B cell (primary cell): Measurements from ENCODE around the gene MAG. TPM values are rescaled to one million over a fixed set of nuclear protein-coding genes. Genes with fewer than 3 reads are reported as not detected.
A peak's percentile ranks its signal among the peaks of the same experiment; 100 is the strongest.

Experiments used
- ATAC-seq: fragments of 200-7000 bp; cut with Tn5 transposase; one replicate; pipeline ENCODE4 v1.10.0; 2021; ENCODE audit warnings: low read depth, mild to moderate bottlenecking, moderate number of reproducible peaks, moderate library complexity
- CTCF ChIA-PET: fragments of 350-600 bp; sonication (Branson Sonifier 250); formaldehyde crosslinking; loops from one replicate; lab custom pipeline; 2021; ENCODE audit warnings: antibody characterized with exemption, inconsistent platforms; lab: Charles Lee
- POLR2A ChIA-PET: fragments of 350-600 bp; sonication (Branson Sonifier 250); formaldehyde crosslinking; loops from one replicate; lab custom pipeline; 2021; ENCODE audit warnings: antibody characterized with exemption; lab: Charles Lee
- DNase-seq: peaks from one replicate; pipeline ENCODE4 v3.0.0; 2013
- H2AFZ ChIP-seq: 2 replicates; pipeline ENCODE4 v1.6.1; 2012; ENCODE audit warnings: mild to moderate bottlenecking, low read depth, low read length; ENCODE audit not compliant: insufficient read depth, poor library complexity, severe bottlenecking
- H3K27ac ChIP-seq, 2 donors: 1 replicate in 1 of 2; 2 replicates in 1 of 2; pipeline ENCODE4 v1.5.1; 2012 to 2013; ENCODE audit warnings: low read length in 2 of 2, mild to moderate bottlenecking in 2 of 2, moderate library complexity in 1 of 2
- H3K27me3 ChIP-seq, 4 experiments: fragments of 200-600 bp in 1 of 4; sonication (generic) in 1 of 4; replicated peaks in 1 of 4; 1 replicate in 2 of 4; 2 replicates in 2 of 4; pipeline versions ENCODE4 v1.6.1 to v1.7.0; 2013 to 2016; ENCODE audit warnings: low read length in 3 of 4, mild to moderate bottlenecking in 2 of 4, mixed read lengths in 1 of 4, moderate library complexity in 1 of 4; ENCODE audit not compliant: insufficient read depth in 4 of 4, control insufficient read depth in 3 of 4; ENCODE audit errors: control extremely low read depth in 1 of 4
- H3K36me3 ChIP-seq, 2 experiments: replicated peaks in 1 of 2; 1 replicate in 1 of 2; 2 replicates in 1 of 2; pipeline versions ENCODE4 v1.6.1 to v1.7.1; 2013; ENCODE audit warnings: low read length in 1 of 2; ENCODE audit not compliant: insufficient read depth in 2 of 2, control insufficient read depth in 1 of 2; ENCODE audit errors: control extremely low read depth in 1 of 2, extremely low read depth in 1 of 2
- H3K4me1 ChIP-seq, 2 donors: fragments of 200-600 bp in 1 of 2; sonication (generic) in 1 of 2; 1 replicate in 1 of 2; 2 replicates in 1 of 2; pipeline versions ENCODE4 v1.5.1 to v1.6.1; 2013 to 2017; ENCODE audit warnings: low read length in 2 of 2; ENCODE audit not compliant: control insufficient read depth in 2 of 2, insufficient read depth in 2 of 2
- H3K4me2 ChIP-seq: replicated peaks from 2 replicates; pipeline ENCODE3; 2012; ENCODE audit warnings: mild to moderate bottlenecking, low read depth, low read length; ENCODE audit not compliant: poor library complexity, severe bottlenecking
- H3K4me3 ChIP-seq, 5 experiments: fragments of 200-600 bp in 1 of 5; sonication (generic) in 1 of 5; 1 replicate in 3 of 5; 2 replicates in 2 of 5; pipeline versions ENCODE4 v1.5.1 to v1.7.0; 2011 to 2016; ENCODE audit warnings: low read length in 4 of 5, mild to moderate bottlenecking in 4 of 5, low read depth in 2 of 5, control low read depth in 1 of 5, moderate library complexity in 1 of 5; ENCODE audit not compliant: insufficient read depth in 1 of 5; ENCODE audit errors: control extremely low read depth in 1 of 5, extremely low read depth in 1 of 5
- H3K79me2 ChIP-seq: fragments of 200-600 bp; sonication (generic); one replicate; pipeline ENCODE4 v1.6.0; 2016; ENCODE audit warnings: low read length; ENCODE audit not compliant: control insufficient read depth, insufficient read depth
- H3K9ac ChIP-seq: fragments of 200-600 bp; sonication (generic); 2 replicates; pipeline ENCODE4 v1.6.1; 2017; ENCODE audit warnings: mild to moderate bottlenecking, low read length, moderate library complexity
- H3K9me3 ChIP-seq, 3 donors: one replicate each; pipeline versions ENCODE4 v1.6.1 to v1.7.1; 2013; ENCODE audit warnings: low read length in 2 of 3; ENCODE audit not compliant: control insufficient read depth in 2 of 3, insufficient read depth in 1 of 3; ENCODE audit errors: control extremely low read depth in 1 of 3
- H4K20me1 ChIP-seq: 2 replicates; pipeline ENCODE4 v1.6.0; 2012; ENCODE audit warnings: mild to moderate bottlenecking, low read length; ENCODE audit not compliant: insufficient read depth, control insufficient read depth, poor library complexity, severe bottlenecking
- H3K27ac Mint-ChIP-seq: one replicate; pipeline ENCODE4 v1.8.0; 2021; ENCODE audit warnings: mixed read lengths
- H3K27me3 Mint-ChIP-seq: one replicate; pipeline ENCODE4 v1.8.0; 2021; ENCODE audit warnings: mixed read lengths
- H3K4me1 Mint-ChIP-seq: one replicate; pipeline ENCODE4 v1.8.0; 2021; ENCODE audit warnings: mixed read lengths
- H3K4me3 Mint-ChIP-seq: one replicate; pipeline ENCODE4 v1.8.0; 2021; ENCODE audit warnings: mixed read lengths
- H3K9me3 Mint-ChIP-seq: one replicate; pipeline ENCODE4 v1.8.0; 2022; ENCODE audit warnings: mixed read lengths; ENCODE audit not compliant: insufficient read depth
- EZH2 ChIP-seq: IDR thresholded peaks from 2 replicates; pipeline ENCODE4 v1.6.1; 2012; ENCODE audit warnings: borderline replicate concordance, low read depth, mild to moderate bottlenecking, moderate library complexity, low read length; ENCODE audit not compliant: insufficient read depth, poor library complexity, severe bottlenecking
- WGBS: methylation state at CpG from one replicate; pipeline ENCODE4 v1.1.5; 2013; ENCODE audit warnings: missing lambda C conversion rate; ENCODE audit not compliant: insufficient coverage; 5-methylcytosine and 5-hydroxymethylcytosine counted together
- intact Hi-C: fragments of 100-400 bp; cut with micrococcal nuclease; formaldehyde crosslinking; loops from one replicate; pipeline ENCODE4 v1.10.0; 2022
- polyA plus RNA-seq: library from polyadenylated mRNA; depleted of rRNA; stranded (reverse); fragments of >200 nt; gene quantifications from 2 replicates; pipeline ENCODE4 v1.2.3, GENCODE V29; 2012
- total RNA-seq, 2 donors: library from RNA; stranded (reverse); fragments of 120-200 nt in 1 of 2; gene quantifications; 1 replicate in 1 of 2; 2 replicates in 1 of 2; pipeline versions ENCODE4 v1.2.3 to v1.2.4, GENCODE V29; 2013 to 2022
- TF ChIP-seq, protein P1 (sequence below): fragments of 200-600 bp; IDR thresholded peaks from one replicate; pipeline ENCODE4 v1.8.0; 2022; ENCODE audit warnings: antibody characterized with exemption, mild to moderate bottlenecking

MAG gene
- total and polyA plus RNA-seq, 2 donors (not counting 1 experiment from before 2014, with no cell fraction given), result 0.12 to 0.58 TPM

DNA sequence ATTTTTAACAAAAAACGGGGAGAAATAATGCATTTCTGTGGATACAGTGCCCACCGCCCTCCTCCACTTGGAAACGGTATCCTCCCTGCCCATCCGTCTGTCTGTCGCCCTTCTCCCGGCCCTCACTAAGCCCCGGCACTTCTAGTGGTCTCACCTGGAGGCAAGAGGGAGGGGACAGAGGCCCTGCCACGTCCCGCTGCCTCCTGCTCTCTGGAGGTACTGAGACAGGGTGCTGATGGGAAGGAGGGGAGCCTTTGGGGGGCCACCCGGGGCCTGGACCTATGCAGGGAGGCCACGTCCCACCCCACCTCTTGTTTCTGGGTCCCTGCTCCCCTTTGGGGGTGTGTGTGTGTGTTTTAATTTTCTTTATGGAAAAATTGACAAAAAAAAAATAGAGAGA, 12.6 kb upstream of the MAG start:
- no peak for TF ChIP-seq EZH2
- TF ChIP-seq, protein P1, sequence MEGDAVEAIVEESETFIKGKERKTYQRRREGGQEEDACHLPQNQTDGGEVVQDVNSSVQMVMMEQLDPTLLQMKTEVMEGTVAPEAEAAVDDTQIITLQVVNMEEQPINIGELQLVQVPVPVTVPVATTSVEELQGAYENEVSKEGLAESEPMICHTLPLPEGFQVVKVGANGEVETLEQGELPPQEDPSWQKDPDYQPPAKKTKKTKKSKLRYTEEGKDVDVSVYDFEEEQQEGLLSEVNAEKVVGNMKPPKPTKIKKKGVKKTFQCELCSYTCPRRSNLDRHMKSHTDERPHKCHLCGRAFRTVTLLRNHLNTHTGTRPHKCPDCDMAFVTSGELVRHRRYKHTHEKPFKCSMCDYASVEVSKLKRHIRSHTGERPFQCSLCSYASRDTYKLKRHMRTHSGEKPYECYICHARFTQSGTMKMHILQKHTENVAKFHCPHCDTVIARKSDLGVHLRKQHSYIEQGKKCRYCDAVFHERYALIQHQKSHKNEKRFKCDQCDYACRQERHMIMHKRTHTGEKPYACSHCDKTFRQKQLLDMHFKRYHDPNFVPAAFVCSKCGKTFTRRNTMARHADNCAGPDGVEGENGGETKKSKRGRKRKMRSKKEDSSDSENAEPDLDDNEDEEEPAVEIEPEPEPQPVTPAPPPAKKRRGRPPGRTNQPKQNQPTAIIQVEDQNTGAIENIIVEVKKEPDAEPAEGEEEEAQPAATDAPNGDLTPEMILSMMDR, result no peak
- ChIA-PET CTCF (no interaction called here), POLR2A (interaction anchor here (0.7 to 1.5 kb wide), 2 partner anchors 16 to 99 kb away, joined by 3 read pairs; no protein-coding TSS in a partner anchor)
- H3K4me2 ChIP-seq, result no peak overlapping the region
- no peaks in the 10 kb centered on the region for H3K27me3 Mint-ChIP-seq
- peaks cover 17% of the 10 kb centered on the region for H4K20me1 ChIP-seq
- H3K79me2 ChIP-seq, result peaks cover 30% of the 10 kb centered on the region
- intact Hi-C loops, result no loop called here
- H2AFZ ChIP-seq, result no peak overlapping the region
- H3K9me3 Mint-ChIP-seq, result no peaks in the 10 kb centered on the region
- no peak overlapping the region for H3K4me3 ChIP-seq
- peaks cover 48% of the 10 kb centered on the region for H3K4me1 Mint-ChIP-seq
- H3K9me3 ChIP-seq, result no peaks in the 10 kb centered on the region
- peaks cover 0 to 30% of the 10 kb centered on the region in 2 experiments for H3K36me3 ChIP-seq
- H3K27ac ChIP-seq, result no peak overlapping the region
- no peak overlapping the region for H3K4me3 Mint-ChIP-seq
- peaks cover 38 to 42% of the 10 kb centered on the region in 2 donors for H3K4me1 ChIP-seq
- no peak overlapping the region for H3K27ac Mint-ChIP-seq
- WGBS, result 93% methylated on average over 9 of the region's 11 CpGs
- no peak for DNase-seq
- no peak for ATAC-seq
- H3K9ac ChIP-seq, result no peak overlapping the region
- H3K27me3 ChIP-seq, result no peaks in the 10 kb centered on the region

DNA sequence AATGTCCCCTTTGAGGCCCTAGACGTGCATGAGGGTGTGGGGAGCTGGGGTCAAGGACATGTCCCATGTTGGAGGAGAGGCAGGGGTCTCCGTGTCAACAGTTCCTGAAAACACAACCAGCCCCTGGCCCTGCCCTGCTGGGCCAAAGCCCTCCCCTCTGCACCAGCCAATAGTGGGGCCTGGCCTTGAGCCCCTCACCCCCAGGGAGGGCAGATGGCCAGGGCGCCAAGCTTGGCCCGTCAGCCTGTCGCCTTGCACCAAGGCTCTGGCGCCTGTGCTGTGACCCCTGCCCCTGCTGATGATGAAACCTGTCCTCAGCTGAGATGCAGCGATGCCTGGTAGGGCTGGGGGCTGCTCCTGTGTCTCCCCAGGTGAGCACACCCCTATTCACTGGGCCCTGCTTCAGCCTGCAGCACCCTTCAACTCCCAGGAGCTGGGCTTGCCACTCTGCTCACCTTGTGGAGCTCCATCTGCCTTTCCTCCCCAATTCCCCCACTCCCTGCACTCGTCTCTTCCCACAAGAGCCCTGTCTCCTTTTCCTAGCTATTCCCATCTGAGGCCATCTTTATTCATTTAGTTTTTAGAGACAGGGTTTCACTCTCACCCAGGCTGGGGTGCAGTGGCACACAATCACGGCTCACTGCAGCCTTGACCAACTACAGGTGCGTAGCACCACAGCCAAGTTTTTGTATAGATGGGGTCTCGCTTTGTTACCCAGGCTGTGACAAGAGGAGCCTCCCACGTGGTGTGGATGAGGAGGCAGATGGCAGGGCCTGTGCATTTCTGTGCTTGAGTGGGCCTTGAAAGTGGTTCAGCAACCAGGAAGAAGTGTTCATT, 11.8 kb upstream of the MAG start:
- Histone ChIP-seq H3K4me3 (no peak overlapping the region), H4K20me1 (peaks cover 17% of the 10 kb centered on the region), H3K9me3 (no peaks in the 10 kb centered on the region), H3K27ac (peak overlapping the region in 1 of 2 donors; percentile 30), H2AFZ (no peak overlapping the region), H3K4me1 (peaks cover 38 to 42% of the 10 kb centered on the region in 2 donors), H3K36me3 (peaks cover 0 to 30% of the 10 kb centered on the region in 2 experiments), H3K27me3 (no peaks in the 10 kb centered on the region), H3K4me2 (peak overlapping the region; percentile 26), H3K9ac (no peak overlapping the region), H3K79me2 (peaks cover 22% of the 10 kb centered on the region)
- Mint-ChIP-seq H3K27me3 (no peaks in the 10 kb centered on the region), H3K27ac (peak overlapping the region; percentile 43), H3K4me3 (peak overlapping the region; percentile 10), H3K9me3 (no peaks in the 10 kb centered on the region), H3K4me1 (peaks cover 47% of the 10 kb centered on the region)
- DNase-seq (peak; percentile 59), ATAC-seq (peak; percentile 36)
- WGBS, result 77% methylated on average over 8 of the region's 12 CpGs
- ChIA-PET CTCF (interaction anchor here (0.9 to 1.5 kb wide), 5 partner anchors 11 to 73 kb away, joined by 3 to 4 read pairs (median 4); partner anchors contain the start of genes FFAR1 and USF2), POLR2A (interaction anchor here (0.6 to 1.5 kb wide), 8 partner anchors 8 to 98 kb away, joined by 3 to 8 read pairs (median 3); partner anchors contain the start of genes CD22 and USF2)
- intact Hi-C loops, result loop anchor here (5.0 kb wide), 2 partner anchors 42 to 67 kb away; partner anchors contain the start of gene FFAR1
- no peak for TF ChIP-seq EZH2
- TF ChIP-seq, protein P1, result no peak
